Trophoblast cell (in vitro differentiated cells and primary cell): ENCODE measurements around the gene GPR142.

ENCODE experiments used
- DNase-seq, 2 donors: peaks; one replicate each; pipeline ENCODE4 v3.0.0-alpha.2; 2016
- H2AFZ ChIP-seq: 2 replicates; pipeline ENCODE4 v1.6.1; 2013; ENCODE audit warnings: low read length, moderate library complexity, mild to moderate bottlenecking; ENCODE audit not compliant: insufficient read depth, poor library complexity
- H2AK5ac ChIP-seq: 2 replicates; pipeline ENCODE4 v1.6.1; 2013; ENCODE audit warnings: mild to moderate bottlenecking, low read length
- H2BK120ac ChIP-seq: 2 replicates; pipeline ENCODE4 v1.6.1; 2013; ENCODE audit warnings: low read length, mild to moderate bottlenecking, moderate library complexity; ENCODE audit not compliant: insufficient read depth, poor library complexity
- H2BK12ac ChIP-seq: 2 replicates; pipeline ENCODE4 v1.6.1; 2013; ENCODE audit warnings: mild to moderate bottlenecking, low read length, moderate library complexity
- H2BK5ac ChIP-seq: 2 replicates; pipeline ENCODE4 v1.6.1; 2013; ENCODE audit warnings: low read length, low read depth, moderate library complexity, mild to moderate bottlenecking; ENCODE audit not compliant: poor library complexity
- H3K14ac ChIP-seq: 2 replicates; pipeline ENCODE4 v1.6.1; 2013; ENCODE audit warnings: mild to moderate bottlenecking, low read length
- H3K18ac ChIP-seq: 2 replicates; pipeline ENCODE4 v1.6.1; 2013; ENCODE audit warnings: mild to moderate bottlenecking, low read length
- H3K23ac ChIP-seq: 2 replicates; pipeline ENCODE4 v1.6.1; 2013; ENCODE audit warnings: low read length
- H3K27ac ChIP-seq: 2 replicates; pipeline ENCODE4 v1.5.1; 2013; ENCODE audit warnings: low read depth, mild to moderate bottlenecking, inconsistent platforms, low read length, moderate library complexity
- H3K27me3 ChIP-seq: 2 replicates; pipeline ENCODE4 v1.6.1; 2013; ENCODE audit warnings: inconsistent platforms, mild to moderate bottlenecking, low read length, moderate library complexity; ENCODE audit not compliant: insufficient read depth
- H3K36me3 ChIP-seq, 2 experiments: 1 replicate in 1 of 2; 2 replicates in 1 of 2; pipeline ENCODE4 v1.6.1; 2013; ENCODE audit warnings: low read length in 2 of 2, mild to moderate bottlenecking in 2 of 2, moderate library complexity in 1 of 2; ENCODE audit not compliant: insufficient read depth in 2 of 2, control insufficient read depth in 1 of 2
- H3K4ac ChIP-seq: 2 replicates; pipeline ENCODE4 v1.6.1; 2013; ENCODE audit warnings: low read depth, mild to moderate bottlenecking, low read length, moderate library complexity
- H3K4me1 ChIP-seq, 2 experiments: 1 replicate in 1 of 2; 2 replicates in 1 of 2; pipeline ENCODE4 v1.6.1; 2013; ENCODE audit warnings: low read length in 2 of 2, mild to moderate bottlenecking in 2 of 2, moderate library complexity in 1 of 2; ENCODE audit not compliant: insufficient read depth in 2 of 2, control insufficient read depth in 1 of 2
- H3K4me2 ChIP-seq: 2 replicates; pipeline ENCODE4 v1.6.1; 2013; ENCODE audit warnings: inconsistent platforms, mild to moderate bottlenecking, low read length, moderate library complexity
- H3K4me3 ChIP-seq: 2 replicates; pipeline ENCODE4 v1.5.1; 2013; ENCODE audit warnings: mild to moderate bottlenecking, low read depth, low read length, inconsistent platforms
- H3K79me1 ChIP-seq: one replicate; pipeline ENCODE4 v1.6.1; 2013; ENCODE audit warnings: low read length
- H3K79me2 ChIP-seq: 2 replicates; pipeline ENCODE4 v1.6.1; 2013; ENCODE audit warnings: low read length, mild to moderate bottlenecking; ENCODE audit not compliant: control insufficient read depth, insufficient read depth, poor library complexity
- H3K9ac ChIP-seq: 2 replicates; pipeline ENCODE4 v1.6.1; 2013; ENCODE audit warnings: mild to moderate bottlenecking, low read length
- H3K9me3 ChIP-seq: 2 replicates; pipeline ENCODE4 v1.6.1; 2013; ENCODE audit warnings: low read depth, mild to moderate bottlenecking, control low read depth, inconsistent platforms, low read length; ENCODE audit not compliant: insufficient read depth
- H4K12ac ChIP-seq: 2 replicates; pipeline ENCODE4 v1.6.1; 2013; ENCODE audit warnings: low read depth, mild to moderate bottlenecking, low read length, moderate library complexity
- H4K8ac ChIP-seq: 2 replicates; pipeline ENCODE4 v1.6.1; 2013; ENCODE audit warnings: low read depth, mild to moderate bottlenecking, low read length, moderate library complexity
- H4K91ac ChIP-seq: one replicate; pipeline ENCODE4 v1.6.1; 2013; ENCODE audit warnings: low read depth, mild to moderate bottlenecking, low read length, moderate library complexity
- whole genome bisulfite sequencing: extraction: QIAGEN DNeasy Blood & Tissue Kit; methylation state at CpG from one replicate; pipeline ENCODE4 v1.1.7; 2013; ENCODE audit warnings: missing lambda C conversion rate; ENCODE audit not compliant: insufficient read length, insufficient coverage; ENCODE audit errors: extremely low coverage; 5-methylcytosine and 5-hydroxymethylcytosine counted together

Gene GPR142

DNA sequence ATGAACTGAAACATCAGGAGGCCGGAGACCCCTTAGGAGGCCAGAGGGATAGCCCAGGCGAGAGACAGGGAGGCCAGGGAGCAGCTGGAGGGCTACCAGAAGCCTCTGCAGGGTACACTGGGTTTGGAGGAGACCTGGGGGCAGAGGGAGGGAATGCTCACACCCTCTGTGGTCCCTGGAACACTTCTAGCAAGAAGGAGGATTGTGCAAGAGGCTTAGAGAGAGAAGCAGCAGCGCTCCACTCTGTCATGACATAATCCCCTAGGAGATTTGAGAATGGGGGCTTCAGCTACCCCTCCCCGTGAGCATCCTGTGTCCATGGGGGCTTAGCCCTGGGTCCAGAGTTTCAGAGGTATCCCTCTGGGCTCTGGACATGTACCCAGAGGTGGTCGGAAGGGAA is 15.8 kb downstream of the GPR142 start:
- H3K79me1 ChIP-seq, result no peaks in the 10 kb centered on the region
- H2AK5ac ChIP-seq, result no peak overlapping the region
- peaks cover 9% of the 10 kb centered on the region in 2 experiments for H3K4me1 ChIP-seq
- no peak overlapping the region for H3K4me3 ChIP-seq
- H2BK12ac ChIP-seq, result no peak overlapping the region
- H4K8ac ChIP-seq, result no peak overlapping the region
- H4K12ac ChIP-seq, result no peak overlapping the region
- H3K18ac ChIP-seq, result no peak overlapping the region
- no peak overlapping the region for H3K4me2 ChIP-seq
- no peak overlapping the region for H3K4ac ChIP-seq
- H2AFZ ChIP-seq, result no peak overlapping the region
- no peak overlapping the region for H3K27ac ChIP-seq
- no peaks in the 10 kb centered on the region for H3K27me3 ChIP-seq
- H3K9ac ChIP-seq, result no peak overlapping the region
- no peak overlapping the region for H4K91ac ChIP-seq
- H3K9me3 ChIP-seq, result no peaks in the 10 kb centered on the region
- WGBS, result no CpG with 5 or more reads among the region's 5 CpGs
- no peak overlapping the region for H3K23ac ChIP-seq
- no peak overlapping the region for H2BK120ac ChIP-seq
- H3K36me3 ChIP-seq, result no peaks in the 10 kb centered on the region
- no peak for DNase-seq
- no peak overlapping the region for H3K14ac ChIP-seq
- H3K79me2 ChIP-seq, result no peaks in the 10 kb centered on the region
- H2BK5ac ChIP-seq, result no peak overlapping the region

DNA sequence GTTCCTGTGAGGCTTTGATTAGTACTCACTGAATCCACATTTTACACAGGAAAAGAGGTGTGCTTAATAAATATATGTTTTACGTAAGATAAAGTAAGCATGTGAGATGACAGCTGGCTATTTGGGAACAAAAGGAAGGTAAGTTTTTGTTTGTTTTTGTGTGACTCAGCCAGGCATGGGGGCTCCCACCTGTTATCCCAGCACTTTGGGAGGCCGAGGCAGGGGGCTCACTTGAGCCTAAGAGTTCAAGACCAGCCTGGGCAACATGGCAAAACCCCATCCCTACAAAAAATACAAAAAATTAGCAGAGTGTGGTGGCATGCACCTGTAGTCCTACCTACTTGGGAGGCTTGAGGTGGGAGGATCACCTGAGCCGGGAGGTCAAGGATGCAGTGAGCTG is 17.9 kb downstream of the GPR142 start:
- Histone ChIP-seq H2AK5ac (no peak overlapping the region), H3K4ac (no peak overlapping the region), H3K27me3 (no peaks in the 10 kb centered on the region), H2AFZ (no peak overlapping the region), H3K4me2 (no peak overlapping the region), H4K12ac (no peak overlapping the region), H4K8ac (no peak overlapping the region), H2BK120ac (no peak overlapping the region), H3K79me2 (no peaks in the 10 kb centered on the region), H3K4me3 (no peak overlapping the region), H3K23ac (no peak overlapping the region), H2BK12ac (no peak overlapping the region), H3K27ac (no peak overlapping the region), H3K9ac (no peak overlapping the region), H3K14ac (no peak overlapping the region), H4K91ac (no peak overlapping the region), H2BK5ac (no peak overlapping the region), H3K9me3 (no peaks in the 10 kb centered on the region), H3K79me1 (no peaks in the 10 kb centered on the region), H3K18ac (no peak overlapping the region), H3K36me3 (no peaks in the 10 kb centered on the region), H3K4me1 (peaks cover 3% of the 10 kb centered on the region in 2 experiments)
- no CpG with 5 or more reads among the region's 3 CpGs for WGBS
- no peak for DNase-seq

- Histone ChIP-seq H4K91ac (no peak overlapping the region), H3K4me3 (no peak overlapping the region), H3K4me1 (no peaks in the 10 kb centered on the region), H3K14ac (no peak overlapping the region), H3K4me2 (no peak overlapping the region), H3K4ac (no peak overlapping the region), H2AK5ac (no peak overlapping the region), H3K36me3 (no peaks in the 10 kb centered on the region), H2BK120ac (no peak overlapping the region), H3K18ac (no peak overlapping the region), H4K8ac (no peak overlapping the region), H3K23ac (no peak overlapping the region), H3K9me3 (no peaks in the 10 kb centered on the region), H3K79me2 (no peaks in the 10 kb centered on the region), H3K79me1 (no peaks in the 10 kb centered on the region), H2BK5ac (no peak overlapping the region), H4K12ac (no peak overlapping the region), H2AFZ (no peak overlapping the region), H2BK12ac (no peak overlapping the region), H3K9ac (no peak overlapping the region), H3K27ac (no peak overlapping the region), H3K27me3 (no peaks in the 10 kb centered on the region)
- no peak for DNase-seq
- WGBS, result no CpG with 5 or more reads among the region's 8 CpGs
Measured at GRCh38 chr17:74386386-74386785, 19.1 kb downstream of the GPR142 start.

- H3K23ac ChIP-seq, result no peak overlapping the region
- no peaks in the 10 kb centered on the region for H3K9me3 ChIP-seq
- no peak overlapping the region for H4K8ac ChIP-seq
- no peaks in the 10 kb centered on the region for H3K4me1 ChIP-seq
- H3K18ac ChIP-seq, result no peak overlapping the region
- H4K91ac ChIP-seq, result no peak overlapping the region
- no peak overlapping the region for H3K14ac ChIP-seq
- H4K12ac ChIP-seq, result no peak overlapping the region
- H3K79me2 ChIP-seq, result no peaks in the 10 kb centered on the region
- DNase-seq, result no peak
- H3K9ac ChIP-seq, result no peak overlapping the region
- no peak overlapping the region for H3K4me2 ChIP-seq
- H2BK120ac ChIP-seq, result no peak overlapping the region
- no peak overlapping the region for H2BK12ac ChIP-seq
- WGBS, result no CpG with 5 or more reads among the region's 17 CpGs
- no peak overlapping the region for H2AK5ac ChIP-seq
- no peaks in the 10 kb centered on the region for H3K27me3 ChIP-seq
- H3K79me1 ChIP-seq, result no peaks in the 10 kb centered on the region
- H2AFZ ChIP-seq, result no peak overlapping the region
- no peak overlapping the region for H3K27ac ChIP-seq
- H3K4ac ChIP-seq, result no peak overlapping the region
- H3K36me3 ChIP-seq, result no peaks in the 10 kb centered on the region
- no peak overlapping the region for H2BK5ac ChIP-seq
- no peak overlapping the region for H3K4me3 ChIP-seq
Measured at GRCh38 chr17:74387365-74388218, 20.3 kb downstream of the GPR142 start.
